Cardiac muscle cell (in vitro differentiated cells and primary cell): Measurements from ENCODE around the gene CEMP1. TPM values are rescaled to one million over a fixed set of nuclear protein-coding genes. Genes with fewer than 3 reads are reported as not detected.
A peak's percentile ranks its signal among the peaks of the same experiment; 100 is the strongest.

Experiments
- DNase-seq, 2 donors: peaks; one replicate each; pipeline versions ENCODE4 v3.0.0 to v3.0.0-alpha.2; 2010 to 2017; ENCODE audit warnings: low read depth in 1 of 2, low spot score in 1 of 2
- H3K27ac ChIP-seq: fragments of 200-600 bp; sonication (generic); 2 replicates; pipeline ENCODE4 v1.5.1; 2016
- H3K27me3 ChIP-seq: fragments of 200-600 bp; sonication (generic); 2 replicates; pipeline ENCODE4 v1.6.0; 2016; ENCODE audit warnings: control low read depth
- H3K36me3 ChIP-seq: fragments of 200-600 bp; sonication (generic); 2 replicates; pipeline ENCODE4 v1.5.1; 2016; ENCODE audit warnings: control low read depth
- H3K4me1 ChIP-seq: fragments of 200-600 bp; sonication (generic); 2 replicates; pipeline ENCODE4 v1.8.1; 2017; ENCODE audit warnings: low read depth, mild to moderate bottlenecking, mixed run types
- H3K4me3 ChIP-seq: fragments of 200-600 bp; sonication (generic); 2 replicates; pipeline ENCODE4 v1.5.1; 2016; ENCODE audit warnings: mild to moderate bottlenecking
- H3K9me3 ChIP-seq: fragments of 200-600 bp; sonication (generic); 2 replicates; pipeline ENCODE4 v1.5.1; 2017; ENCODE audit warnings: low read depth, mild to moderate bottlenecking, control low read depth
- polyA plus RNA-seq: library from polyadenylated mRNA; unstranded; fragments of >200 nt; fragmentation: Nextera tagmentation; extraction: Ambion mirVana; gene quantifications from 2 replicates; pipeline ENCODE4 v1.2.1, GENCODE V29; 2016
- total RNA-seq: library from RNA; depleted of rRNA; stranded (reverse); fragments of >200 nt; gene quantifications from 2 replicates; pipeline ENCODE4 v1.2.3, GENCODE V29; 2016
- TF ChIP-seq, protein P1 (sequence below): IDR thresholded peaks from 2 replicates; pipeline ENCODE4 v1.5.1; 2012; ENCODE audit warnings: low read depth, mild to moderate bottlenecking, low read length

CEMP1 gene
- total and polyA plus RNA-seq, 2 experiments from 2014 or later: 1.3 to 9.4 TPM

GRCh38 chr16:2486645-2487516 is 44.3 kb downstream of the CEMP1 start:
- H3K27ac ChIP-seq: no peak overlapping the region
- no peak overlapping the region for H3K4me3 ChIP-seq
- no peaks in the 10 kb centered on the region for H3K27me3 ChIP-seq
- DNase-seq: no peak
- no peaks in the 10 kb centered on the region for H3K36me3 ChIP-seq
- no peaks in the 10 kb centered on the region for H3K9me3 ChIP-seq
- peaks cover 9% of the 10 kb centered on the region for H3K4me1 ChIP-seq
- TF ChIP-seq, protein P1, sequence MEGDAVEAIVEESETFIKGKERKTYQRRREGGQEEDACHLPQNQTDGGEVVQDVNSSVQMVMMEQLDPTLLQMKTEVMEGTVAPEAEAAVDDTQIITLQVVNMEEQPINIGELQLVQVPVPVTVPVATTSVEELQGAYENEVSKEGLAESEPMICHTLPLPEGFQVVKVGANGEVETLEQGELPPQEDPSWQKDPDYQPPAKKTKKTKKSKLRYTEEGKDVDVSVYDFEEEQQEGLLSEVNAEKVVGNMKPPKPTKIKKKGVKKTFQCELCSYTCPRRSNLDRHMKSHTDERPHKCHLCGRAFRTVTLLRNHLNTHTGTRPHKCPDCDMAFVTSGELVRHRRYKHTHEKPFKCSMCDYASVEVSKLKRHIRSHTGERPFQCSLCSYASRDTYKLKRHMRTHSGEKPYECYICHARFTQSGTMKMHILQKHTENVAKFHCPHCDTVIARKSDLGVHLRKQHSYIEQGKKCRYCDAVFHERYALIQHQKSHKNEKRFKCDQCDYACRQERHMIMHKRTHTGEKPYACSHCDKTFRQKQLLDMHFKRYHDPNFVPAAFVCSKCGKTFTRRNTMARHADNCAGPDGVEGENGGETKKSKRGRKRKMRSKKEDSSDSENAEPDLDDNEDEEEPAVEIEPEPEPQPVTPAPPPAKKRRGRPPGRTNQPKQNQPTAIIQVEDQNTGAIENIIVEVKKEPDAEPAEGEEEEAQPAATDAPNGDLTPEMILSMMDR: no peak

DNA sequence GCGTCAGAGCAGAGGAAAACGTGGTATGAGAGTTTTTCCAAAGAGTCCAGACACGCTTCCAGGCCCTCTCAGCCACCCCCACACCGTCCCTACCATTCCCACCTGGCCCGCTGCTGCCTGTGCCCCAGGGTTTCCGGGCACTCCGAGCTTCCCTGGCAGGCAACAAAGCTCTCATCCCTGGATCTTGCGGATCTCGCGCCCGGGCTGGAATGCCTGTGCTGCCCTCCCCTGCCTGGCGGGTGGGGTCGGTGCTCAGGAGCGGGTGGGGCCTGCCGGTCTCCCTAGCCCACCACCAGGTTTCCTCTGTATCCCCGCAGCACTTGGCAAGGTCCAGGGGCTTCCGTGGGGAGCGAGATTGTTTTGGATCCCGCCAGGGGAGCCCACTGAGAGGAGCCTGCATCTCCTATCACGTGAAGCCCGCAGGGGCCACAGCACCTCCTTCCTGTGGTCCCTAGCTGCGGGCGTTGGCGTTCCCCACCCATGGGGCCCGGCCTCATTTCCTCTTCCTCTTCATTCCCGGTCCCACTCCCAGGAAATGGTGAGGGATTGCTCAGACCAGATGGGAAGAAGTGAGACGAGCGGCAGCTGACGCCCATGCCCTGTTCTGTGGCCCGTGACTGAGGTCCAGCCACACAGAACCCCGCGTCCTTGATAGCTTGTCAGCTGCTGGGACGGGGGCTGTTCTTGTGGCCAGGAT is 45.2 kb downstream of the CEMP1 start:
- Histone ChIP-seq H3K27me3 (no peaks in the 10 kb centered on the region), H3K4me3 (no peak overlapping the region), H3K27ac (peak overlapping the region; percentile 53), H3K9me3 (no peaks in the 10 kb centered on the region), H3K4me1 (peaks cover 9% of the 10 kb centered on the region), H3K36me3 (no peaks in the 10 kb centered on the region)
- no peak for DNase-seq
- TF ChIP-seq, protein P1: no peak

DNA sequence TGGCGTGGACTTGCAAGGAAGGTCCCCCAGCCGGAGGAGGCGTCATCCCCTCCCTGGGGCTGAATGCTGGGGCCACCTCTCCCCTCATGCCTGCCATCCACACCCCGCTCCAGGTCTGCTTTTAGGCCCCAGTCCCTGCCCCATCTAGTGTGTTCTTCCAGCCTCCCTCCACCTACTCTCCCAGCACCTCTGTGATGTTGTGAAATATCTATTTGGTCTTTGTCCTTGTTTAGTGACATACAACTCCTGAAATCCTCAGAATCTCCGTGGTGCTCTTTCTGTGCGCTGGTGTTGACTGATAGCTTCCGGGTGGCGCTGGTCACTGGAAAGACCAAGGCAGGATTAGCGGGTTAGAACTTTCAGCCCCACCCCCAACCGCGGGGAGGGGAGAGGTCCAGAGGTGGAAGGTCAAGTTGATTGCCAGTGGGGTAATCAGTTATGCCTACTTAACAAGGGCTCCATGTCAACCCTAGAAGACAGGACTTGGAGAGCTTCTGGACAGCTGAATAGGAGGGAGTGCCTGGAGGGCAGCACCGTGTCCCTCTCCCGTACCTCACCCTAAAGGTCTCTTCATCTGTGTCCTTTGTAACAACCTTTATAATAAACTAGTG is 46.2 kb downstream of the CEMP1 start:
- H3K9me3 ChIP-seq: no peaks in the 10 kb centered on the region
- no peaks in the 10 kb centered on the region for H3K36me3 ChIP-seq
- H3K27ac ChIP-seq: peak overlapping the region; percentile 53
- no peaks in the 10 kb centered on the region for H3K27me3 ChIP-seq
- H3K4me3 ChIP-seq: no peak overlapping the region
- peaks cover 9% of the 10 kb centered on the region for H3K4me1 ChIP-seq
- DNase-seq: no peak
- TF ChIP-seq, protein P1: no peak

- TF ChIP-seq, protein P1: no peak
- H3K36me3 ChIP-seq: no peaks in the 10 kb centered on the region
- H3K27me3 ChIP-seq: no peaks in the 10 kb centered on the region
- H3K9me3 ChIP-seq: no peaks in the 10 kb centered on the region
- no peak for DNase-seq
- H3K4me1 ChIP-seq: peaks cover 9% of the 10 kb centered on the region
- H3K4me3 ChIP-seq: no peak overlapping the region
- H3K27ac ChIP-seq: peak overlapping the region; percentile 53
These were observed 47.0 kb downstream of the CEMP1 start for GRCh38 chr16:2483939-2484897.
